GM23338 (cell line): Measurements from ENCODE around the gene KAZN. TPM values are rescaled to one million over a fixed set of nuclear protein-coding genes. Genes with fewer than 3 reads are reported as not detected.

Source experiments
- ATAC-seq: fragments of 200-7000 bp; cut with Tn5 transposase; 3 replicates; pipeline ENCODE4 v1.9.1; 2020
- DNase-seq: peaks from one replicate; pipeline ENCODE4 v3.0.0-alpha.2; 2015; ENCODE audit warnings: low spot score
- H2AFZ ChIP-seq: fragments of 200-600 bp; sonication (generic); 2 replicates; pipeline ENCODE4 v1.8.0; 2016; ENCODE audit warnings: antibody characterized with exemption, mild to moderate bottlenecking, moderate library complexity
- H3F3A ChIP-seq: fragments of 200-600 bp; sonication (generic); replicated peaks from 2 replicates; pipeline ENCODE4 v1.8.0; 2017; ENCODE audit warnings: antibody characterized with exemption, mixed run types, low read depth
- H3K27ac ChIP-seq: fragments of 200-600 bp; sonication (generic); 2 replicates; pipeline ENCODE4 v1.6.1; 2016; ENCODE audit warnings: low read depth
- H3K27me3 ChIP-seq: fragments of 200-600 bp; sonication (generic); 2 replicates; pipeline ENCODE4 v1.8.0; 2016; ENCODE audit warnings: mild to moderate bottlenecking, mixed run types, moderate library complexity; ENCODE audit not compliant: insufficient read depth
- H3K36me3 ChIP-seq: fragments of 200-600 bp; sonication (generic); 2 replicates; pipeline ENCODE4 v1.8.0; 2016; ENCODE audit warnings: mild to moderate bottlenecking; ENCODE audit not compliant: insufficient read depth
- H3K4me1 ChIP-seq: fragments of 200-600 bp; sonication (generic); 2 replicates; pipeline ENCODE4 v1.8.0; 2016; ENCODE audit warnings: mild to moderate bottlenecking, moderate library complexity; ENCODE audit not compliant: insufficient read depth
- H3K4me2 ChIP-seq: fragments of 200-600 bp; sonication (generic); 2 replicates; pipeline ENCODE4 v1.7.1; 2017; ENCODE audit warnings: mixed run types
- H3K4me3 ChIP-seq: fragments of 200-600 bp; sonication (generic); 2 replicates; pipeline ENCODE4 v1.6.1; 2016; ENCODE audit warnings: mixed run types
- H3K79me2 ChIP-seq: fragments of 200-600 bp; sonication (generic); replicated peaks from 2 replicates; pipeline ENCODE4 v1.8.0; 2017; ENCODE audit warnings: mild to moderate bottlenecking; ENCODE audit not compliant: insufficient read depth
- H3K9me2 ChIP-seq: fragments of 200-600 bp; sonication (generic); 2 replicates; pipeline ENCODE4 v1.8.0; 2017; ENCODE audit not compliant: insufficient read depth
- H4K20me1 ChIP-seq: fragments of 200-600 bp; sonication (generic); replicated peaks from 2 replicates; pipeline ENCODE4 v1.8.0; 2017; ENCODE audit warnings: mild to moderate bottlenecking; ENCODE audit not compliant: insufficient read depth
- H3K27ac Mint-ChIP-seq: 2 replicates; pipeline ENCODE4 v1.8.0; 2020; ENCODE audit warnings: inconsistent platforms, mild to moderate bottlenecking, moderate library complexity, mixed read lengths
- H3K27me3 Mint-ChIP-seq: 3 replicates; pipeline ENCODE4 v1.8.0; 2022; ENCODE audit warnings: low read depth, mild to moderate bottlenecking, moderate library complexity, mixed read lengths, inconsistent platforms; ENCODE audit not compliant: insufficient read depth, poor library complexity
- H3K36me3 Mint-ChIP-seq: 3 replicates; pipeline ENCODE4 v1.8.0; 2021; ENCODE audit warnings: low read depth, mild to moderate bottlenecking, inconsistent platforms, moderate library complexity, mixed read lengths
- H3K4me1 Mint-ChIP-seq: 3 replicates; pipeline ENCODE4 v1.8.0; 2020; ENCODE audit warnings: mild to moderate bottlenecking, inconsistent platforms, mixed read lengths
- H3K4me3 Mint-ChIP-seq: 3 replicates; pipeline ENCODE4 v1.8.0; 2021; ENCODE audit warnings: moderate library complexity, mild to moderate bottlenecking, inconsistent platforms, mixed read lengths
- H3K9me3 Mint-ChIP-seq: 3 replicates; pipeline ENCODE4 v1.8.0; 2020; ENCODE audit warnings: moderate library complexity, mild to moderate bottlenecking, inconsistent platforms, mixed read lengths
- CTCF ChIP-seq, 2 experiments: fragments of 200-600 bp in 1 of 2; sonication (generic) in 1 of 2; conservative IDR thresholded peaks; 2 replicates each; pipeline versions ENCODE4 v1.5.1 to v1.6.1; 2016 to 2017; ENCODE audit warnings: antibody characterized with exemption in 2 of 2, low read depth in 2 of 2, mild to moderate bottlenecking in 2 of 2, moderate library complexity in 1 of 2
- ETS1 ChIP-seq: IDR thresholded peaks from 2 replicates; pipeline ENCODE4 v1.6.1; 2016; ENCODE audit warnings: antibody characterized with exemption
- EZH2 ChIP-seq: fragments of 200-600 bp; sonication (generic); IDR thresholded peaks from one replicate; pipeline ENCODE4 v1.8.0; 2017; ENCODE audit warnings: antibody characterized with exemption, mild to moderate bottlenecking, low read depth; ENCODE audit not compliant: unreplicated experiment
- EZH2phosphoT487 ChIP-seq: fragments of 200-600 bp; sonication (generic); IDR thresholded peaks from one replicate; pipeline ENCODE4 v1.8.1; 2018; ENCODE audit warnings: antibody characterized with exemption; ENCODE audit not compliant: unreplicated experiment
- JUNB ChIP-seq: IDR thresholded peaks from one replicate; pipeline ENCODE4 v1.6.1; 2016; ENCODE audit warnings: antibody characterized with exemption; ENCODE audit not compliant: unreplicated experiment
- NANOG ChIP-seq: IDR thresholded peaks from 2 replicates; pipeline ENCODE4 v1.6.1; 2016; ENCODE audit warnings: antibody characterized with exemption, borderline replicate concordance
- POLR2AphosphoS5 ChIP-seq: IDR thresholded peaks from 2 replicates; pipeline ENCODE4 v1.6.1; 2016; ENCODE audit warnings: antibody characterized with exemption, low read depth
- STAT1 ChIP-seq: IDR thresholded peaks from one replicate; pipeline ENCODE4 v1.6.1; 2016; ENCODE audit warnings: antibody characterized with exemption; ENCODE audit not compliant: unreplicated experiment
- ZNF462 ChIP-seq: fragments of 250-450 bp; sonication (Bioruptor Pico); IDR thresholded peaks from 2 replicates; pipeline ENCODE4 v1.5.0; 2020; ENCODE audit warnings: mild to moderate bottlenecking, moderate library complexity
- polyA plus RNA-seq: library from polyadenylated mRNA; unstranded; fragments of >200 nt; fragmentation: Nextera tagmentation; extraction: Ambion mirVana; gene quantifications from 2 replicates; pipeline ENCODE4 v1.2.1, GENCODE V29; 2016
- total RNA-seq: library from RNA; depleted of rRNA; stranded (reverse); fragments of >200 nt; shearing (Covaris generic); gene quantifications from 2 replicates; pipeline ENCODE4 v1.2.3, GENCODE V29; 2014

Gene KAZN
- total and polyA plus RNA-seq, 2 experiments from 2014 or later: 9.9 to 15.0 TPM

GRCh38 chr1:14774988-14775387, 176.5 kb downstream of the KAZN start:
- no peak overlapping the region for H3K27ac Mint-ChIP-seq

More at GRCh38 chr1:14774988-14775387, 176.5 kb downstream of the KAZN start:
- Mint-ChIP-seq H3K4me1 (peaks cover 17% of the 10 kb centered on the region), H3K27me3 (peaks cover 14% of the 10 kb centered on the region), H3K36me3 (no peaks in the 10 kb centered on the region; the same call in 2 of the 3 replicates), H3K4me3 (no peak overlapping the region), H3K9me3 (no peaks in the 10 kb centered on the region; the same call in 2 of the 3 replicates)
- no peaks in the 10 kb centered on the region for H4K20me1 ChIP-seq
- no peak overlapping the region for H3K4me2 ChIP-seq
- H3K27ac ChIP-seq: no peak overlapping the region
- 0 out of 2 replicates have a peak, but pooled peaks cover 1% of the 10 kb centered on the region for H3F3A ChIP-seq
- H3K36me3 ChIP-seq: no peaks in the 10 kb centered on the region
- ATAC-seq (no peak), DNase-seq (no peak)
- peaks cover 13% of the 10 kb centered on the region for H3K4me1 ChIP-seq
- no peak overlapping the region for H3K4me3 ChIP-seq
- no peaks in the 10 kb centered on the region for H3K9me2 ChIP-seq
- peaks cover 4% of the 10 kb centered on the region; the same call in 1 of the 2 replicates for H3K79me2 ChIP-seq
- TF ChIP-seq POLR2AphosphoS5: no peak
- no peak for TF ChIP-seq ETS1
- no peak for TF ChIP-seq EZH2phosphoT487
- no peak for TF ChIP-seq ZNF462 (CRISPR knock-in tag)
- TF ChIP-seq CTCF (conservative IDR thresholded peaks at IDR 0.05; ENCODE audit: low read depth in 2 of 2): no peak
- no peak for TF ChIP-seq JUNB
- no peak for TF ChIP-seq NANOG
- no peak for TF ChIP-seq STAT1
- TF ChIP-seq EZH2: no peak
- no peak overlapping the region for H2AFZ ChIP-seq
- no peaks in the 10 kb centered on the region for H3K27me3 ChIP-seq
